Endothelial cell of umbilical vein (primary cell): Measurements from ENCODE around the gene SPSB3. TPM values are rescaled to one million over a fixed set of nuclear protein-coding genes. Genes with fewer than 3 reads are reported as not detected.

Source experiments
- BruUV-seq: library from RNA; stranded (reverse); fragments of 400-500 nt; replicated peaks from 2 replicates; lab custom pipeline; 2021; lab: Mats Ljungman, UMichigan
- CTCF ChIA-PET: fragments of 300-600, 350-600 bp; sonication (Branson Sonifier 250); formaldehyde crosslinking; loops from one replicate; lab custom pipeline; 2021; ENCODE audit warnings: antibody characterized with exemption, inconsistent platforms; lab: Charles Lee
- POLR2A ChIA-PET: fragments of 300-600, 350-600 bp; sonication (Branson Sonifier 250); formaldehyde crosslinking; loops from one replicate; lab custom pipeline; 2021; ENCODE audit warnings: antibody characterized with exemption, inconsistent platforms; lab: Charles Lee
- DNase-seq: peaks from one replicate; pipeline ENCODE4 v3.0.0-alpha.2; 2011; ENCODE audit warnings: low read depth, low spot score
- FAIRE-seq: peaks from 2 replicates; lab custom pipeline; 2011; peaks lifted over from hg19 to GRCh38; lab: Jason Lieb, UNC
- H2AFZ ChIP-seq: 2 replicates; pipeline ENCODE4 v1.6.0; 2012; ENCODE audit warnings: low read depth, low read length, control low read depth, inconsistent platforms
- H3K27ac ChIP-seq: 2 replicates; pipeline ENCODE4 v1.5.1; 2011; ENCODE audit warnings: low read depth, mild to moderate bottlenecking, control low read depth, low read length, moderate library complexity; ENCODE audit not compliant: insufficient read depth
- H3K27me3 ChIP-seq, 2 experiments: 2 replicates each; pipeline versions ENCODE4 v1.6.0 to v1.6.1; 2011; ENCODE audit warnings: low read length in 2 of 2, mixed read lengths in 1 of 2; ENCODE audit not compliant: control insufficient read depth in 2 of 2, insufficient read depth in 2 of 2
- H3K36me3 ChIP-seq, 2 experiments: 2 replicates in 1 of 2; 3 replicates in 1 of 2; pipeline ENCODE4 v1.5.1; 2011; ENCODE audit warnings: low read length in 2 of 2, mild to moderate bottlenecking in 1 of 2, moderate library complexity in 1 of 2; ENCODE audit not compliant: control insufficient read depth in 2 of 2, insufficient read depth in 2 of 2; ENCODE audit errors: extremely low read depth in 1 of 2
- H3K4me1 ChIP-seq: 3 replicates; pipeline ENCODE4 v1.5.1; 2011; ENCODE audit warnings: mild to moderate bottlenecking, low read length; ENCODE audit not compliant: control insufficient read depth, insufficient read depth; ENCODE audit errors: extremely low read depth
- H3K4me2 ChIP-seq: 2 replicates; pipeline ENCODE4 v1.6.1; 2011; ENCODE audit warnings: low read length, control low read depth, mixed read lengths; ENCODE audit not compliant: insufficient read depth
- H3K4me3 ChIP-seq, 3 experiments: fragments of 200-600 bp in 1 of 3; sonication (generic), shearing (Covaris generic) in 1 of 3; replicated peaks in 1 of 3; 2 replicates each; pipeline ENCODE4 v1.5.1; 2011 to 2016; ENCODE audit warnings: control low read depth in 3 of 3, low read length in 3 of 3, mild to moderate bottlenecking in 2 of 3, inconsistent platforms in 1 of 3, low read depth in 1 of 3, moderate library complexity in 1 of 3; ENCODE audit not compliant: insufficient read depth in 1 of 3
- H3K79me2 ChIP-seq: 2 replicates; pipeline ENCODE4 v1.6.0; 2012; ENCODE audit warnings: low read length, inconsistent platforms; ENCODE audit not compliant: control insufficient read depth, insufficient read depth
- H3K9ac ChIP-seq: replicated peaks from 2 replicates; pipeline ENCODE3; 2011; ENCODE audit warnings: low read length, control low read depth; ENCODE audit not compliant: insufficient read depth; ENCODE audit errors: extremely low read depth
- H3K9me1 ChIP-seq: replicated peaks from 3 replicates; pipeline ENCODE4 v1.6.0; 2011; ENCODE audit warnings: mild to moderate bottlenecking, low read length; ENCODE audit not compliant: control insufficient read depth, insufficient read depth; ENCODE audit errors: extremely low read depth
- H3K9me3 ChIP-seq: replicated peaks from 2 replicates; pipeline ENCODE4 v1.5.1; 2012; ENCODE audit warnings: low read length, inconsistent platforms; ENCODE audit not compliant: control insufficient read depth, insufficient read depth
- H4K20me1 ChIP-seq: replicated peaks from 2 replicates; pipeline ENCODE3; 2011; ENCODE audit warnings: mild to moderate bottlenecking, low read length; ENCODE audit not compliant: control insufficient read depth, insufficient read depth; ENCODE audit errors: extremely low read depth
- EZH2 ChIP-seq: IDR thresholded peaks from 2 replicates; pipeline ENCODE4 v1.6.1; 2012; ENCODE audit warnings: borderline replicate concordance, low read depth, mild to moderate bottlenecking, moderate library complexity, low read length, inconsistent platforms; ENCODE audit not compliant: severe bottlenecking
- FOS ChIP-seq: IDR thresholded peaks from 2 replicates; pipeline ENCODE4 v1.6.1; 2011; ENCODE audit warnings: mild to moderate bottlenecking, low read length, moderate library complexity, borderline replicate concordance; ENCODE audit not compliant: insufficient read depth
- GATA2 ChIP-seq: IDR thresholded peaks from 2 replicates; pipeline ENCODE4 v1.7.0; 2011; ENCODE audit warnings: low read depth, mild to moderate bottlenecking, moderate library complexity, mixed read lengths, low read length; ENCODE audit not compliant: insufficient read length, insufficient read depth
- JUN ChIP-seq: IDR thresholded peaks from 2 replicates; pipeline ENCODE4 v1.6.1; 2011; ENCODE audit warnings: borderline replicate concordance, low read depth; ENCODE audit not compliant: insufficient read length, insufficient read depth
- MYC ChIP-seq: IDR thresholded peaks from one replicate; pipeline ENCODE4 v1.6.1; 2011; ENCODE audit warnings: mild to moderate bottlenecking, low read depth, low read length
- POLR2A ChIP-seq: IDR thresholded peaks from 2 replicates; pipeline ENCODE4 v1.6.1; 2012; ENCODE audit warnings: low read depth, mild to moderate bottlenecking, control low read depth, low read length
- POLR2AphosphoS5 ChIP-seq: IDR thresholded peaks from 2 replicates; pipeline ENCODE4 v1.6.1; 2012; ENCODE audit warnings: low read depth, mild to moderate bottlenecking, control low read depth, low read length, moderate library complexity; ENCODE audit not compliant: insufficient read depth
- dilution Hi-C: fragments of 300-500 bp; cut with MboI; formaldehyde crosslinking; loops from one replicate; pipeline ENCODE4 v1.15.0; 2019; ENCODE audit warnings: low sequenced_read_pairs; ENCODE audit not compliant: extremely low pct_ligation_motif_present
- intact Hi-C: fragments of 100-400 bp; cut with micrococcal nuclease; formaldehyde crosslinking; loops from one replicate; pipeline ENCODE4 v1.10.0; 2022
- polyA plus RNA-seq, 4 experiments: library from polyadenylated mRNA; depleted of rRNA in 3 of 4; stranded (reverse) in 3 of 4; unstranded in 1 of 4; fragments of >200 nt; gene quantifications; 2 replicates each; pipeline versions ENCODE4 v1.2.1 to v1.2.3, GENCODE V29; 2011 to 2012; ENCODE audit warnings: missing spikeins in 1 of 4
- total RNA-seq: library from RNA; stranded (reverse); gene quantifications from 2 replicates; pipeline ENCODE4 v1.2.3, GENCODE V29; 2021
- TF ChIP-seq, protein P1 (sequence below), 2 donors: IDR thresholded peaks; 1 replicate in 1 of 2; 2 replicates in 1 of 2; pipeline ENCODE4 v1.5.1; 2011; ENCODE audit warnings: low read length in 2 of 2, mild to moderate bottlenecking in 2 of 2, moderate library complexity in 2 of 2, control low read depth in 1 of 2, inconsistent platforms in 1 of 2, low read depth in 1 of 2; ENCODE audit not compliant: insufficient read depth in 1 of 2; ENCODE audit errors: extremely low read depth in 1 of 2
- TF ChIP-seq, protein P2 (sequence below): IDR thresholded peaks from 2 replicates; pipeline ENCODE4 v1.6.1; 2011; ENCODE audit not compliant: insufficient read depth, insufficient read length

The SPSB3 gene
- total and polyA plus RNA-seq, 2 donors (not counting 3 experiments of a cell fraction or from before 2014, with no cell fraction given) = 39.0 to 86.2 TPM

DNA sequence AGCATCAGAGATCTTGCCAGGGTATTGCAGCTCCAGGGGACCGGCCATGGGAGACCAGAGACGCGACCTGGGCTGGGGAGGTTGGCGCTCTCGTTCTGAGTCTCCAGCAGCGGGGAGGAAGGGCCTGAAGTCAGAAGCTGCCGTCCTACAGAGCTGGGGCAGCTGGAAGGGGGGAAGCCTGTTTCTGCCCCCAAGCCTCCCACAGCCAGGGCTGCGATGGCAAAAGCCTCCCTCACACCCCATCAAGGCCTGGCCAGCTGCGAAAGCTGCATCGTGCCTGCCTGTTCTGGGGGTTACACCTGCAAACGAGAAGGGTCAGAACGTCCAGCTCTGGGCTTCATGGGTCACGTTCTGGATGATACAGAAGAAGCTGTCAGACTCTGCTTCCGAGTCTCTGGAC is 50.3 kb downstream of the SPSB3 start:
- TF ChIP-seq JUN (no peak), POLR2A (no peak), GATA2 (no peak), FOS (no peak), MYC (no peak), EZH2 (no peak), POLR2AphosphoS5 (no peak)
- TF ChIP-seq, protein P1, sequence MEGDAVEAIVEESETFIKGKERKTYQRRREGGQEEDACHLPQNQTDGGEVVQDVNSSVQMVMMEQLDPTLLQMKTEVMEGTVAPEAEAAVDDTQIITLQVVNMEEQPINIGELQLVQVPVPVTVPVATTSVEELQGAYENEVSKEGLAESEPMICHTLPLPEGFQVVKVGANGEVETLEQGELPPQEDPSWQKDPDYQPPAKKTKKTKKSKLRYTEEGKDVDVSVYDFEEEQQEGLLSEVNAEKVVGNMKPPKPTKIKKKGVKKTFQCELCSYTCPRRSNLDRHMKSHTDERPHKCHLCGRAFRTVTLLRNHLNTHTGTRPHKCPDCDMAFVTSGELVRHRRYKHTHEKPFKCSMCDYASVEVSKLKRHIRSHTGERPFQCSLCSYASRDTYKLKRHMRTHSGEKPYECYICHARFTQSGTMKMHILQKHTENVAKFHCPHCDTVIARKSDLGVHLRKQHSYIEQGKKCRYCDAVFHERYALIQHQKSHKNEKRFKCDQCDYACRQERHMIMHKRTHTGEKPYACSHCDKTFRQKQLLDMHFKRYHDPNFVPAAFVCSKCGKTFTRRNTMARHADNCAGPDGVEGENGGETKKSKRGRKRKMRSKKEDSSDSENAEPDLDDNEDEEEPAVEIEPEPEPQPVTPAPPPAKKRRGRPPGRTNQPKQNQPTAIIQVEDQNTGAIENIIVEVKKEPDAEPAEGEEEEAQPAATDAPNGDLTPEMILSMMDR (IDR thresholded peaks at IDR 0.05; ENCODE audit: extremely low read depth in 1 of 2, insufficient read depth in 1 of 2, low read depth in 1 of 2, low read length in 2 of 2) = no peak
- TF ChIP-seq, protein P2, sequence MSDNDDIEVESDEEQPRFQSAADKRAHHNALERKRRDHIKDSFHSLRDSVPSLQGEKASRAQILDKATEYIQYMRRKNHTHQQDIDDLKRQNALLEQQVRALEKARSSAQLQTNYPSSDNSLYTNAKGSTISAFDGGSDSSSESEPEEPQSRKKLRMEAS = no peak
- no peak for FAIRE-seq
- no peaks in the 10 kb centered on the region for H3K4me1 ChIP-seq
- ChIA-PET CTCF (interaction anchor here (1.0 to 2.1 kb wide), 3 partner anchors 9 to 238 kb away, joined by 3 to 12 read pairs (median 3); no protein-coding TSS in a partner anchor), POLR2A (no interaction called here)
- H3K9me1 ChIP-seq = no peaks in the 10 kb centered on the region
- H3K36me3 ChIP-seq = peaks cover 0 to 40% of the 10 kb centered on the region in 2 experiments
- H3K4me2 ChIP-seq = no peak overlapping the region
- H3K9ac ChIP-seq = no peak overlapping the region
- H3K79me2 ChIP-seq = no peaks in the 10 kb centered on the region
- no peaks in the 10 kb centered on the region for H3K27me3 ChIP-seq
- intact Hi-C loops (no loop called here), dilution Hi-C loops (no loop called here)
- no peak overlapping the region for H3K27ac ChIP-seq
- no peak overlapping the region for H3K4me3 ChIP-seq
- no TSS peak for BruUV-seq
- no peaks in the 10 kb centered on the region for H4K20me1 ChIP-seq
- no peaks in the 10 kb centered on the region for H3K9me3 ChIP-seq
- DNase-seq = no peak
- no peak overlapping the region for H2AFZ ChIP-seq
